ENCODE measurements around the gene TSPAN31. TPM values are rescaled to one million over a fixed set of nuclear protein-coding genes. Genes with fewer than 3 reads are reported as not detected.
A peak's percentile ranks its signal among the peaks of the same experiment; 100 is the strongest.

TSPAN31 gene
- total and polyA plus RNA-seq, 2 of the 8 experiments (the other 6 are each of a cell fraction or from before 2014, with no cell fraction given) = 15.8 to 31.4 TPM

DNA sequence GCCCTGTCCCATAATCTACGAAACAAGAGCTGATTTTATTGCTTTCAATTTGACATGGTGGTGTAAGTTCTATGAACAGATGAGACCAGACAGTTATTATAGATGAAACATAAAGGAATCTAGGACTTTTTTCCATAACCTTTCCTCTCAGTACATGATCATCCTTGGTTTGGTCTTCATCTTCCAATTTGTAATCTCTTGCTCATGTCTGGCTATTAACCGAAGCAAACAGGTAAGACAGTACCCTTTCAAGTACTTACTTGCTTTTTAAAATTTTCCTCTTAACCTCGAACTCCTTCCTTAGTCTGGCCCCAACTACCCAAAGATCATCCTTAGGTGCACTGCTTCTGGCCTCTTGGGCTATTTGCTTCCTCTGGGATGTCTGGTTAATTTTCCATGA is 1.2 kb downstream of the TSPAN31 start:
- no peak overlapping the region for H4K5ac ChIP-seq (ENCODE audit: insufficient read length, low read depth, low read length)
- H3K14ac ChIP-seq (ENCODE audit: insufficient read length) = no peak overlapping the region
- CTCF ChIA-PET (ENCODE audit: partially characterized antibody) = interaction anchor here (1.0 to 1.9 kb wide), 3 partner anchors 9 to 37 kb away, joined by 4 to 7 read pairs (median 5); partner anchors contain the start of gene TSFM
- FAIRE-seq = no peak
- H3K36me3 ChIP-seq (ENCODE audit: control insufficient read depth in 2 of 4, insufficient read depth in 4 of 4, low read length in 3 of 4) = peaks cover 21 to 49% (median 36%) of the 10 kb centered on the region in 4 experiments
- no peaks in the 10 kb centered on the region for H3K9me3 ChIP-seq (ENCODE audit: insufficient read depth in 2 of 2, low read depth in 1 of 2, low read length in 1 of 2)
- no peak overlapping the region for H3K18ac ChIP-seq (ENCODE audit: extremely low read depth, low read length)
- peaks cover 14% of the 10 kb centered on the region for H3K79me1 ChIP-seq (ENCODE audit: low read depth, low read length)
- H3K9ac ChIP-seq (replicated peaks in 1 of 4; ENCODE audit: extremely low read depth in 1 of 4, low read depth in 3 of 4, low read length in 3 of 4) = no peak overlapping the region
- H4K8ac ChIP-seq (ENCODE audit: extremely low read depth, insufficient read depth, low read length) = no peak overlapping the region
- H2BK20ac ChIP-seq (ENCODE audit: low read length) = no peak overlapping the region
- no peak overlapping the region for H3K4ac ChIP-seq (replicated peaks; ENCODE audit: insufficient read length, low read depth, low read length)
- peaks cover 0 to 6% (median 4%) of the 10 kb centered on the region in 4 experiments; a peak in 4 of 7 replicates for H3K4me1 ChIP-seq (replicated peaks in 1 of 4; ENCODE audit: control insufficient read depth in 3 of 4, insufficient read depth in 4 of 4, low read length in 3 of 4)
- no peak overlapping the region for H2BK12ac ChIP-seq (ENCODE audit: low read depth, low read length)
- H4K91ac ChIP-seq (replicated peaks; ENCODE audit: insufficient read length, low read length) = no peak overlapping the region
- no peak for DNase-seq (ENCODE audit: low read depth in 1 of 2, low spot score in 2 of 2)
- no peak overlapping the region for H2AFZ ChIP-seq (ENCODE audit: low read length)
- no peak overlapping the region for H3K23ac ChIP-seq (ENCODE audit: insufficient read length)
- no peak overlapping the region for H2AK5ac ChIP-seq (ENCODE audit: low read depth, low read length)
- H3K23me2 ChIP-seq (ENCODE audit: low read depth, low read length) = peaks cover 6% of the 10 kb centered on the region
- no peak for TF ChIP-seq GTF2F1 (IDR thresholded peaks at IDR 0.05; ENCODE audit: borderline replicate concordance, low read depth, low read length)
- no peak for TF ChIP-seq TAF1 (IDR thresholded peaks at IDR 0.05; ENCODE audit: low read depth, low read length)
- TF ChIP-seq SAP30 (IDR thresholded peaks at IDR 0.05; ENCODE audit: insufficient read depth, insufficient replicate concordance, low read length) = no peak
- TF ChIP-seq CTBP2 (IDR thresholded peaks at IDR 0.05; ENCODE audit: borderline replicate concordance, insufficient read depth, insufficient read length, low read length) = no peak
- no peak for TF ChIP-seq ZNF274 (IDR thresholded peaks at IDR 0.05; ENCODE audit: borderline replicate concordance, extremely low read depth, low read length)
- TF ChIP-seq, protein P1, sequence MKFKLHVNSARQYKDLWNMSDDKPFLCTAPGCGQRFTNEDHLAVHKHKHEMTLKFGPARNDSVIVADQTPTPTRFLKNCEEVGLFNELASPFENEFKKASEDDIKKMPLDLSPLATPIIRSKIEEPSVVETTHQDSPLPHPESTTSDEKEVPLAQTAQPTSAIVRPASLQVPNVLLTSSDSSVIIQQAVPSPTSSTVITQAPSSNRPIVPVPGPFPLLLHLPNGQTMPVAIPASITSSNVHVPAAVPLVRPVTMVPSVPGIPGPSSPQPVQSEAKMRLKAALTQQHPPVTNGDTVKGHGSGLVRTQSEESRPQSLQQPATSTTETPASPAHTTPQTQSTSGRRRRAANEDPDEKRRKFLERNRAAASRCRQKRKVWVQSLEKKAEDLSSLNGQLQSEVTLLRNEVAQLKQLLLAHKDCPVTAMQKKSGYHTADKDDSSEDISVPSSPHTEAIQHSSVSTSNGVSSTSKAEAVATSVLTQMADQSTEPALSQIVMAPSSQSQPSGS (IDR thresholded peaks at IDR 0.05; ENCODE audit: low read length) = no peak
- H4K20me1 ChIP-seq (replicated peaks in 1 of 2; ENCODE audit: control insufficient read depth in 1 of 2, insufficient read depth in 2 of 2, low read length in 2 of 2) = peaks cover 0 to 2% of the 10 kb centered on the region in 2 experiments
- WGBS, 2 experiments (ENCODE audit: extremely low coverage in 1 of 2, insufficient coverage in 1 of 2, insufficient read length in 1 of 2, insufficient replicate concordance in 2 of 2, low coverage in 1 of 2, low lambda C conversion rate in 2 of 2, missing lambda C conversion rate in 1 of 2) = 91% methylated on average over 3 of the region's 3 CpGs; no CpG with 5 or more reads in 1 of the 2 experiments
- no peak overlapping the region for H2BK5ac ChIP-seq (ENCODE audit: low read depth, low read length)
- peaks cover 0 to 10% (median 6%) of the 10 kb centered on the region in 4 experiments; a peak in 5 of 7 replicates for H3K27me3 ChIP-seq (replicated peaks in 1 of 4; ENCODE audit: control insufficient read depth in 3 of 4, extremely low read depth in 1 of 4, insufficient read depth in 3 of 4, low read length in 3 of 4)
- H3K27ac ChIP-seq (ENCODE audit: low read depth, low read length) = no peak overlapping the region
- H2BK120ac ChIP-seq (replicated peaks; ENCODE audit: low read depth, low read length) = no peak overlapping the region
- POLR2A ChIA-PET (ENCODE audit: partially characterized antibody) = interaction anchor here (0.7 to 4.4 kb wide), 10 partner anchors 10 to 134 kb away, joined by 3 to 35 read pairs (median 8); partner anchors contain the start of genes ARHGEF25, CYP27B1 and MARCHF9
- H3K79me2 ChIP-seq (ENCODE audit: control insufficient read depth in 1 of 2, insufficient read depth in 2 of 2, low read length in 2 of 2) = peaks cover 6 to 10% of the 10 kb centered on the region in 2 experiments
- peak overlapping the region; percentile 91 to 97; a peak in 3 of 4 replicates for H3K4me2 ChIP-seq (ENCODE audit: insufficient read depth in 1 of 2, low read depth in 2 of 2, low read length in 2 of 2)
- H3K4me3 ChIP-seq (ENCODE audit: extremely low read depth in 1 of 4, insufficient read depth in 2 of 4, low read depth in 3 of 4, low read length in 4 of 4) = peak overlapping the region in 3 of 4 experiments; percentile 74 to 85 (median 75); a peak in 5 of 8 replicates
- H2BK15ac ChIP-seq (ENCODE audit: low read length) = no peak overlapping the region
- no peak overlapping the region for H3K56ac ChIP-seq (replicated peaks; ENCODE audit: insufficient read length, low read depth, low read length)

Measured in H1 (cell line).